ENCODE data around the gene TPBG.
"Not testable (repeated sequence)": the region's sequence is repeated elsewhere in the genome, so short reads cannot be mapped to it uniquely, and the experiment has no call there.

TPBG gene

DNA sequence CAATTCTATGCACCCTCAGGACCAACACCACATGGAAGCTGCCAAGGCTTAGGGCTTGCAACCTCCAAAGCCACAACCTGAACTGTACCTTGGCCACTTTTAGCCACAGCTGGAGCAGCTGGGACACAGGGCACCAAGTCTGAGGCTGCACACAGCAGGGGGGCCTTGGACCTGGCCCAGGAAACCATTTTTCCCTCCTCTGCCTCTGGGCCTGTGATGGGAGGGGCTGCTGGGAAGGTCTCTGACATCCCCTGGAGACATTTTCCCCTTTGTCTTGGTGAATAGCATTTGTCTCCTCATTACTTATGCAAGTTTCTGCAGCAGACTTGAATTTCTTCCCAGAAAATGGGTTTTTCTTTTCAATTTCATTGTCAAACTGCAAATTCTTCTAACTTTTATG is 13.0 kb downstream of the TPBG start:
- no peak for DNase-seq

DNA sequence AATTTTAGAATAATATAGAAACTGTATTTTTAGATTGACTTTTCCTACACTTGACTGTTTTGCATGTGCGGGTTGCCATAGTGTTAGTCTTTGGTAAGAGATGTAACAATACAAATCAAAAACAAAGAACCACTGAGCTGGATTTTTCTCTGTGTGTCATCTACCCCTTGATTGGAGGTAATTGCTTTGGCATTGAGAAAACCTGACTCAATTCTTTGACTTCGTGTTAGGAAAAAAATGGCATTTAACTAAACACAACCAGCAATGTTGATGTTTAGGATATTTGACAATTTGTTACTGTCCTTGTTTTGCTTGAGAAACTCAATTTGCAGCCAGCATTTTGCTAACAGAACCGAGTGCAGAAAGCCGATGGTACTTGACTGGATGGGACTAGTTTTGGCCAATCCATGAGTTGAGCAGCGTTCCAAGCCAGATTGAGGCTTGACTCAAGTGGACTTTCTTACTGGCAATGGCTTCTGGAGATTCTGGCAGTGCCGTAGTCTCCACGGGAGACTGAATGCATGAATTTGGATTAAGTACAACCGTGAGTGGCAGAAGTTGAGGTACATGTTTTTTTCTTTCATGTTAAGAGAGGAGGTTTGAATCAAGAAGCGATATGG is 17.1 kb downstream of the TPBG start:
- no peak for DNase-seq

DNA sequence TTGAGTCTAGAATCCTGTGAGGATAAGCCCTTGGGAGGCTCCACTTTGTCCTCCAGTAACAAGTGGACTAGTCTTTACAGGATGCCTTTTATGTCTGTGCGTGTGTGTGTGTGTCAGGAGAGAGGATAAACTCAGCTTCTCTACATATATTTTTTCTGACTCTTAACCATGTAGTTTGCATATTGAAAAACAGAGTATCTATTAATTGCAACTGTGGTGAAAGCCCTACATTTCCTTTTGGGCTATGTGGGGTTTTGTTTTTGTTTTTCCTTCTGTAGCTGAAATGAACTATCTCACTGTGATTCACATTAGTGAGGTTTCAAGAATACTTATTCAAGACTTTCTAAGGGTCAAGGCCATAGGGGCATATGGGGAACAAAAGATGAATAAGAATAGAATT is 17.7 kb downstream of the TPBG start:
- no peak for DNase-seq

- no peak for DNase-seq
These were observed 21.5 kb downstream of the TPBG start for GRCh38 chr6:82385102-82385501.

GRCh38 chr6:82385546-82385945 is 21.9 kb downstream of the TPBG start:
- no peak for DNase-seq

DNA sequence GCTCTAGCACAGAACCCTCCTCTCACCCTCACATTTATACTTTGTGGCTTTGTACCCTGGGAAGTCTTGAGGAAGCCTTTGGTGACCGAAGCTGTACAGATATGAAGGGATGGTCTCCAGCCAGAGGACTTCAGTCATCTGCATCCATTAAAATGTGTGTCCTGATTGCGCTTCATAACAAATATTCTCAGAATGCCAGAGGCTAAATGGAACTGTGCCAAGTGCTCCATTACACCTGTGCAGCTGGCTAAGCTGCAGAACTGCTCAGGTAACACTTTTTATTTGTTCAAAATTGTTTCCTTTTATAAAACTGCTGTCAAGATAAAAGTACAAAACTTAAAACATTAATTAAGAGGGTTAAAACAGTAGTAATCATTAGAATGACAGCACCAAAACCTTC is 22.3 kb downstream of the TPBG start:
- no peak for DNase-seq

- DNase-seq = not testable (repeated sequence)
These were observed 31.2 kb downstream of the TPBG start for GRCh38 chr6:82394770-82395169.

GRCh38 chr6:82396964-82397751 is 33.5 kb downstream of the TPBG start:
- DNase-seq = no peak

DNA sequence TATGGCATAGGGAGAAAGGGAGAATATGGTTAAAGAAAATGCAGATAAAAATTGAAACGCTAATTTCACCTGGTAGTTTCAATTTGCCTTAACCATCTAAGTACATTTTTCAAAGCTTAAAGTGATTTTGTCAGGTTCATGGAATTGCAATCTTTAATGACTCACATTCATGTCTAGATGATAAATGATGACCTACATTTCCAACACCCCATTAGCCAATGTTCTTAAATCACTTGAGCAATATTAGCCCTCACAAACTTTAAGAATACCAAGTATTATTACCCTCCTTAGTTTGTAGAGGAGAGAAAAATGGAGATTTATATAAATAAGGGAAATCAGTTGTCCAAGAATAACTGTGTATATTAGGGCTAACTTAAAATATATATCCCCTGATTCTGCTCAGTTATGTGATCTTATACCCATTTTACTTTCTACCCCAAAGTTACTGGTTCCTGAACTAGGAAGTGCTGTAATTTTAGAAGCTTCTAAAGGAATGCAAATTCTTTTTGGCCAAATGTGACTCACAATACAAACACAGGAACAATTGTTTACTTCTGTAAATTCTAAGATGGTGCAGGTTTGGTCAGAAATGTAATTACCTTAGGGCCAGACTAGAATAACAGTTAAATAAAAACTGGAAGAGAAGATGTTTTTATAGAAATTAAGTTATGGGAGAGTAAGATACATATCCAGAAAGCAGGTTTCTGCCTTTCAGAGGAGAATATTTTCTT is 34.5 kb downstream of the TPBG start:
- DNase-seq = no peak

DNA sequence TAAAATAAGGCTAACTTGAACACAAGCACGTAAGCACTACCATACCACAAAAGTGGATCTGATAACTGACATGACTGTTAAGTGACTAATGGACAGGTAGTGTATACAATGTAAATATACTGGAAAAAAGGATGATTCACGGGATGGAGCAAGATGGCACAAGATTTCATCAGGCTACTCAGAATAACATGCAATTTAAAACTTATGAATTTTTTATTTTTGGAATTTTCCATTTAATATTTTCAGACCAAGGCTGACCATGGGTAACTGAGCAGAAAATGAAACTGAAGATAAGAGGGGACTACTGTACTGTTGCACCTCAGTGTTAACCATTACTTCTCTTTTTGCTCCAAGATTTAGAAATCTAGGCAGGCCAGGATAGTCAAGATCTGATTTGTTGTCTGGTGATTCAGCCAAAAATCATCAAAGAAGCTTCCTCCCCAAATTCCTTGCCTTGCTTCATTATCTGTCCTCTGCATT is 45.4 kb downstream of the TPBG start:
- DNase-seq = no peak

- no peak for DNase-seq
These were observed 46.6 kb downstream of the TPBG start for GRCh38 chr6:82410151-82410648.

DNA sequence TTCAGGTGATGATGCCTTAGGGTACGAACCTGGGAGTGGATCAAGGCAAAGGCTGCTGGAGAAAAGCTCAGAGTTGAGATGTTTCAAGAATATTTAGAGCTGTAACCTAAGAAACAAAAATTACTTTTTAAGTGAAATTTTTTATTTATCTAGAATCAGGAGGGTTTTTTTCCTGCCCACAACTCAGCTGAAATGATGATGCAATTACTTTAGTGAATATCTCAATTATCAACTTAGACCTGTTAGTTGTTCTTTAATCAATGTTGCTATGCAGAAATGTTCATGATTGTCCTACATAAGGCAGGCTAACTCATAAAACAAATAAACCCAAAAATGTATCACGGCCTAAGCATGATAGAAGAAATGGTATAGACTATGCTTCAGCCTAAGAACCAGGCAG is 50.3 kb downstream of the TPBG start:
- no peak for DNase-seq

- DNase-seq = no peak
These were observed 52.2 kb downstream of the TPBG start for GRCh38 chr6:82415820-82416219.

DNA sequence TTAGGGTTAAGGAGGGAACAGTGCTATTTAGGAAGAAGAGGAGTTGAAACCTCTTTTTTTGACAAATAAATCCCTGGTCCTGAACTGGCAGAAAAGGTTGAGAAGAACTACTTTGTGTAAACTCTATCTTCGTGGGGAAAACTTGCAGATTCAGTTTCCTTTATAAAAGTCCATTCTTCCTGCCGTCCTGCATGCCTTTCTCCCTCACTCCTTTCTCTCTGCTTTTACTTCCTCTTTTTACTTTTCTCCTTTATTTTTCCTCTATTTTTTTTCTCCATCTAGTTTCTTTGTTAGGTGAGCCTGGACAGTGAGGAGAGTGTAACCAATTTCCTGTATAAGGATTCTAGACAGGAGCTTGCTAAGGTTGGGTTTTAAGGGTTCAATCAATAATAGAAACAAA is 52.7 kb downstream of the TPBG start:
- no peak for DNase-seq
